GM18909 (cell line): Measurements from ENCODE around the gene RAET1E.
"Not testable (repeated sequence)": the region's sequence is repeated elsewhere in the genome, so short reads cannot be mapped to it uniquely, and the experiment has no call there.

ENCODE experiments used
- ATAC-seq: cut with Tn5 transposase; IDR thresholded peaks from one replicate; pipeline ENCODE4 v1.9.1; 2021; ENCODE audit warnings: mild to moderate bottlenecking; ENCODE audit not compliant: unreplicated experiment, poor library complexity

RAET1E gene

DNA sequence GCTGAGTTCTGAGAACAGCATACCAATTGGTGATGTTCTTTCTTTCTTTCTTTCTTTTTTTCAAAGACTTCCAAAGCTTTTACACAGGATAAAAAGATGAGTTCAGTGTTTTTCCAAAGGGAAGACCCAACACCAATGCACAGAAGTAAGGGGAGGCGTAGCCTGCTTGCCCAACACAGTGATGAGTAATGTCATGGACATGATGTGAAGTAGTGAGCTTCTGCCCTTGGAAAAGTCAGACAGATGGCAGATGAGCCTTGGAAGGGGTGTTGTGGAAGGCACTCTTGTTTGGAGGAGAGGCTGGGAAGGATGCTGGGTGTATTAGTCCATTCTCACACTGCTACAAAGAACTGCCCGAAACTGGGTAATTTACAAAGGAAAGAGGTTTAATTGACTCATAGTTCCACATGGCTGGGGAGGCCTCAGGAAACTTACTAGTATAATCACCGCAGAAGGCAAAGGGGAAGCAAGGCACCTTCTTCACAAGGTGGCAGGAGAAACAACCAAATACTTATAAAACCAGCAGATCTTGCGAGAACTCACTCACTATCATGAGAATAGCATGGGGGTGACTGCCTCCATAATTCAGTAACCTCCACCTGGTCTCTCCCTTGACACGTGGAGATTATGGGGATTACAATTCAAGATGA, 46.3 kb downstream of the RAET1E start:
- ATAC-seq, result no peak

DNA sequence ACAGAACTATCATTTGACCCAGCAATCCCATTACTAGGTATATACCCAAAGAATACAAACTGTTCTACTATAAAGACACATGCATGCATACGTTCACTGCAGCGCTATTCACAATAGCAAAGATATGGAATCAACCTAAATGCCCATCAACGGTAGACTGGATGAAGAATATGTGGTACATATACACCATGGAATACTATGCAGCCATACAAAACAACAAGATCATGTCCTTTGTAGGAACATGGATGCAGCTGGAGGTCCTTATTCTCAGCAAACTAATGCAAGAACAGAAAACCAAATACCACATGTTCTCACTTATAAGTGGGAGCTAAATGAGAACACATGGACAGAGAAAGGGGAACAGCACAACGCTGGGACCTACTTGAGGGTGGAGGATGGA, 49.6 kb downstream of the RAET1E start:
- ATAC-seq, result not testable (repeated sequence)
